ENCODE results near the gene CD58. TPM values are rescaled to one million over a fixed set of nuclear protein-coding genes. Genes with fewer than 3 reads are reported as not detected.

Gene CD58
- total and polyA plus RNA-seq, 11 donors, result 19.6 to 45.8 (median 30.8) TPM

GRCh38 chr1:116491700-116492357 lies 79.0 kb downstream of the CD58 start:
- no peak overlapping the region for H3K4me3 ChIP-seq
- H3K9me3 ChIP-seq, result no peaks in the 10 kb centered on the region
- ATAC-seq, result no peak
- H3K27ac ChIP-seq, result no peak overlapping the region
- H3K4me1 ChIP-seq, result peaks cover 0 to 41% (median 20%) of the 10 kb centered on the region in 12 donors
- intact Hi-C loops (cut with DNase I), result loop anchor here in 2 of 10 donors (5.0 to 10.0 kb wide), 2 partner anchors 125 to 687 kb away; no protein-coding TSS in a partner anchor
- DNase-seq, result no peak
- no peaks in the 10 kb centered on the region for H3K36me3 ChIP-seq
- H3K27me3 ChIP-seq, result no peaks in the 10 kb centered on the region
- TF ChIP-seq POLR2A (IDR thresholded peaks at IDR 0.05), result no peak
- no peak for TF ChIP-seq CTCF (IDR thresholded peaks at IDR 0.05)
- WGBS, 4 donors, result 65 to 89% (median 86%) methylated on average over 5 of the region's 5 CpGs

GRCh38 chr1:116490588-116490987 lies 80.2 kb downstream of the CD58 start:
- peaks cover 0 to 29% (median 12%) of the 10 kb centered on the region in 12 donors for H3K4me1 ChIP-seq
- TF ChIP-seq POLR2A (IDR thresholded peaks at IDR 0.05), result no peak
- no peak for TF ChIP-seq CTCF (IDR thresholded peaks at IDR 0.05)
- no peaks in the 10 kb centered on the region for H3K36me3 ChIP-seq
- ATAC-seq (no peak), DNase-seq (no peak)
- intact Hi-C loops (cut with DNase I), result loop anchor here in 2 of 10 donors (5.0 to 10.0 kb wide), 2 partner anchors 123 to 686 kb away; no protein-coding TSS in a partner anchor
- 85 to 91% (median 90%) methylated on average over 3 of the region's 3 CpGs for WGBS, 4 donors
- no peaks in the 10 kb centered on the region for H3K9me3 ChIP-seq
- H3K4me3 ChIP-seq, result no peak overlapping the region
- no peaks in the 10 kb centered on the region for H3K27me3 ChIP-seq
- no peak overlapping the region for H3K27ac ChIP-seq

- no peak overlapping the region for H3K4me3 ChIP-seq
- TF ChIP-seq POLR2A (IDR thresholded peaks at IDR 0.05), result no peak
- TF ChIP-seq CTCF (IDR thresholded peaks at IDR 0.05), result no peak
- no peaks in the 10 kb centered on the region for H3K27me3 ChIP-seq
- no peaks in the 10 kb centered on the region for H3K36me3 ChIP-seq
- peaks cover 4 to 25% (median 14%) of the 10 kb centered on the region in 12 donors for H3K4me1 ChIP-seq
- H3K27ac ChIP-seq, result no peak overlapping the region
- ATAC-seq (no peak), DNase-seq (no peak)
- intact Hi-C loops (cut with DNase I), result loop anchor here (2.0 to 10.0 kb wide), 11 partner anchors 72 to 684 kb away; partner anchors contain the start of gene ATP1A1 (in 1 of the 10)
- 67 to 73% (median 70%) methylated on average over 5 of the region's 5 CpGs for WGBS, 4 donors
- no peaks in the 10 kb centered on the region for H3K9me3 ChIP-seq
These were observed 81.6 kb downstream of the CD58 start for GRCh38 chr1:116489231-116489697.

GRCh38 chr1:116488071-116488470 lies 82.8 kb downstream of the CD58 start:
- intact Hi-C loops (cut with DNase I), result loop anchor here (2.0 to 10.0 kb wide), 11 partner anchors 71 to 683 kb away; partner anchors contain the start of gene ATP1A1 (in 1 of the 10)
- ATAC-seq (no peak), DNase-seq (no peak)
- 70 to 96% (median 72%) methylated on average over 4 of the region's 4 CpGs for WGBS, 4 donors
- Histone ChIP-seq H3K4me3 (no peak overlapping the region), H3K36me3 (no peaks in the 10 kb centered on the region), H3K27ac (no peak overlapping the region), H3K9me3 (no peaks in the 10 kb centered on the region), H3K4me1 (peaks cover 4 to 35% (median 22%) of the 10 kb centered on the region in 12 donors), H3K27me3 (no peaks in the 10 kb centered on the region)
- TF ChIP-seq CTCF (IDR thresholded peaks at IDR 0.05), result no peak
- TF ChIP-seq POLR2A (IDR thresholded peaks at IDR 0.05), result no peak
